Umbilical cord (tissue), 2 donors: ENCODE data around the gene TDRD7. TPM values are rescaled to one million over a fixed set of nuclear protein-coding genes. Genes with fewer than 3 reads are reported as not detected.
A peak's percentile ranks its signal among the peaks of the same experiment; 100 is the strongest.
"Not testable (repeated sequence)": the region's sequence is repeated elsewhere in the genome, so short reads cannot be mapped to it uniquely, and the experiment has no call there.

Source experiments
- DNase-seq: peaks from one replicate; pipeline ENCODE4 v3.0.0-alpha.2; 2015; ENCODE audit warnings: low spot score
- total RNA-seq: library from RNA; depleted of rRNA; stranded (reverse); fragments of >200 nt; gene quantifications from one replicate; pipeline ENCODE4 v1.2.3, GENCODE V29; 2014; ENCODE audit warnings: low replicate concordance; ENCODE audit not compliant: insufficient read depth

Gene TDRD7
- total RNA-seq, 1 donor from 2014 or later, result 4.8 TPM

- no peak for DNase-seq
These were observed 14.1 kb downstream of the TDRD7 start for GRCh38 chr9:97425973-97426336.

GRCh38 chr9:97427885-97428284 is 16.0 kb downstream of the TDRD7 start:
- no peak for DNase-seq

- DNase-seq, result no peak
These were observed 18.6 kb downstream of the TDRD7 start for GRCh38 chr9:97430316-97431043.

- DNase-seq, result no peak
These were observed 19.1 kb downstream of the TDRD7 start for GRCh38 chr9:97431044-97431441.

GRCh38 chr9:97431549-97432143 is 19.8 kb downstream of the TDRD7 start:
- DNase-seq, result no peak

- no peak for DNase-seq
These were observed 25.2 kb downstream of the TDRD7 start for GRCh38 chr9:97437051-97437600.

GRCh38 chr9:97438257-97438656 is 26.4 kb downstream of the TDRD7 start:
- DNase-seq, result no peak

GRCh38 chr9:97438666-97439065 is 26.8 kb downstream of the TDRD7 start:
- no peak for DNase-seq

- DNase-seq, result no peak
These were observed 28.3 kb downstream of the TDRD7 start for GRCh38 chr9:97440160-97440559.

- DNase-seq, result no peak
These were observed 29.8 kb downstream of the TDRD7 start for GRCh38 chr9:97441729-97442128.

- DNase-seq, result no peak
These were observed 33.3 kb downstream of the TDRD7 start for GRCh38 chr9:97445119-97445701.

- DNase-seq, result no peak
These were observed 35.1 kb downstream of the TDRD7 start for GRCh38 chr9:97447001-97447400.

- not testable (repeated sequence) for DNase-seq
These were observed 41.7 kb downstream of the TDRD7 start for GRCh38 chr9:97453573-97453972.

- DNase-seq, result not testable (repeated sequence)
These were observed 44.9 kb downstream of the TDRD7 start for GRCh38 chr9:97456841-97457240.

GRCh38 chr9:97459326-97459725 is 47.4 kb downstream of the TDRD7 start:
- no peak for DNase-seq

- DNase-seq, result no peak
These were observed 50.3 kb downstream of the TDRD7 start for GRCh38 chr9:97462159-97462558.

- no peak for DNase-seq
These were observed 51.0 kb downstream of the TDRD7 start for GRCh38 chr9:97462914-97463313.

GRCh38 chr9:97468658-97469448 is 57.0 kb downstream of the TDRD7 start:
- DNase-seq, result peak; percentile 73

- DNase-seq, result no peak
These were observed 58.2 kb downstream of the TDRD7 start for GRCh38 chr9:97470076-97470475.

- DNase-seq, result no peak
These were observed 61.8 kb downstream of the TDRD7 start for GRCh38 chr9:97473717-97474116.

GRCh38 chr9:97474372-97474925 is 62.6 kb downstream of the TDRD7 start:
- DNase-seq, result no peak

GRCh38 chr9:97475059-97475458 is 63.2 kb downstream of the TDRD7 start:
- DNase-seq, result no peak
